GM18526 (cell line): Measurements from ENCODE around the gene DRD4.

Source experiments
- POLR2A ChIP-seq: IDR thresholded peaks from 3 replicates; pipeline ENCODE4 v1.6.1; 2011; ENCODE audit not compliant: insufficient read length; ENCODE audit errors: extremely low read depth

Gene DRD4

DNA sequence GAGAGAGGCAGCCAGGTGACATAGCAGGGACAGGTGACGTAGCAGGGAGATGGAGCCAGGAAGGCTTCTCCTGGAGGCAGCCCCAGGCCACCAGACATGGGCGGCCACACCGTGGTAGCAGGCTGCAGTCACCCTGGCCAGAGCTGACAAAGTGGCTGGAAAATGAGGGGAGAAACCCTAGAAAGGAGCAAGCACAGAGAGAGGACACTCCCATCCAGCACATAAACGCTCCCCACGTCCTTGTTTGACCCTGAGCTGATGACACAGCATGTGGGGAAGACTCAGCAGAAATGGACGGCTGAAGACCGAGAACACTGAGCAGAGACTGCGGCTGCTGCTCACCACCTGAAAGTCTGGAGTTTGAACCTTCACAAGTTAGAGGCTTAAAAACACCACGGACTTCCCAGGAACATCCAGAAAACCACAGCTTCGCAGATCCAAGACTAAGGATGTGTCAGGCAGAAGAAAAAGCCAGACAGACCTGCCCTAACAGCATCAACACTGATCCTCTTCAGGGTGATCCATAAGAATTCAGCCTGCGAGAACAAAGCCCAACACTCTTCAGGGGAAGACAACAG, 28.7 kb downstream of the DRD4 start:
- no peak for TF ChIP-seq POLR2A

DNA sequence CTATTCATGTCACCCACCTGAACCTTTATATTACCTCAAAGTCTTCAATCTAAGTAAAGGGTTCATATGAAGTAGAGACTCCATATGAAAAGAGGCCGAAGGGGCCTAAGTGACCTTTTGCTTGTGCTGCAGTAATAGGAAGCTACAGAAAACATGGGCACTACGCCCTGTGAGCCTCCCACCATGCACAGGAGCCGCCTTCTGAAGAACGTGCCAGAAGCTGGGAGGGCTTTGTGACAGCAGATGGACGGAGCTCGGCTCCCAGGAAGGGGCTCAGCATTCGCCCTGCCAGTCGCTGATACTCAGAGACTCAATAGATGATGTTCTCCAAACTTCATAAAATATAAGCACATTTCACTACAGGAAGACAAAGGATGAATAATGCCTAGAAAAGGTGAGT, 36.8 kb downstream of the DRD4 start:
- TF ChIP-seq POLR2A = no peak

DNA sequence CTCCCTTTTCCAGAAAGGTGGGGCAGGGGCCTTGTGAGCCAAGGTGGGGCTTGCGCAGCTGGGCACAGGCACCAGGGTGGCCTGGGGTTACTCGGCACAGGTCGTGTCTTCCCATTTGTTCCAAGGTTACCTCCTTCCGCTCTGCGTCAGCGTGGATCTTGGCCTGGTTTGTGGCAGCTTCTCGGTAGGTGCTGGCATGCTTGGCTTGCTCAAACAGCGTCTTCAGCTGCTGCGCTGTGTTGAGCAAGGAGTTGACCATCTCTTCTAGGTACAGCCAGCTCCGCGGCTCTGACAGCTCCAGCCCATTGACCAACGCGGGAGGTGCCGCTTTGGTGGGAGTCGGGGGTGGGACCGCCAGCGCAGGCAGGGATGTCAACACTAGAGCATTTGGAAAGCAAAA, 37.3 kb downstream of the DRD4 start:
- no peak for TF ChIP-seq POLR2A

DNA sequence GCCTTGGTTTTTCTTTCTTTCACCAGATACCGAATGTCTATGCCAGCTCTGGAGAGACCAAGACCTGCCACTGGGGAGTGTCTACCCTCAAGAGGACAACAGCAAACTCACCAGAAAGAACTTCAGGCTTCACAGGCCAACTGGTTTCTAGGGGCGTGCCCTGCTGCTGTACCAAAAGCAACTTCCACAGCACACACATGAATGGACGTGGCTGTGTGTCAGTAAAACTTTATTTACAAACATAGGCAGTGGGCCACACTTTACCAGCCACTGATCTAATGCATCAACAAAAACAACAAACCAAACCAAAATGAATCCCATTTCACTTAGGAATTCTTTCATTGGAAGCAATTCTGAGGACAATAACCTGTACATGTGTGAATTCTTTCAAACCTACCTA, 41.2 kb downstream of the DRD4 start:
- no peak for TF ChIP-seq POLR2A

DNA sequence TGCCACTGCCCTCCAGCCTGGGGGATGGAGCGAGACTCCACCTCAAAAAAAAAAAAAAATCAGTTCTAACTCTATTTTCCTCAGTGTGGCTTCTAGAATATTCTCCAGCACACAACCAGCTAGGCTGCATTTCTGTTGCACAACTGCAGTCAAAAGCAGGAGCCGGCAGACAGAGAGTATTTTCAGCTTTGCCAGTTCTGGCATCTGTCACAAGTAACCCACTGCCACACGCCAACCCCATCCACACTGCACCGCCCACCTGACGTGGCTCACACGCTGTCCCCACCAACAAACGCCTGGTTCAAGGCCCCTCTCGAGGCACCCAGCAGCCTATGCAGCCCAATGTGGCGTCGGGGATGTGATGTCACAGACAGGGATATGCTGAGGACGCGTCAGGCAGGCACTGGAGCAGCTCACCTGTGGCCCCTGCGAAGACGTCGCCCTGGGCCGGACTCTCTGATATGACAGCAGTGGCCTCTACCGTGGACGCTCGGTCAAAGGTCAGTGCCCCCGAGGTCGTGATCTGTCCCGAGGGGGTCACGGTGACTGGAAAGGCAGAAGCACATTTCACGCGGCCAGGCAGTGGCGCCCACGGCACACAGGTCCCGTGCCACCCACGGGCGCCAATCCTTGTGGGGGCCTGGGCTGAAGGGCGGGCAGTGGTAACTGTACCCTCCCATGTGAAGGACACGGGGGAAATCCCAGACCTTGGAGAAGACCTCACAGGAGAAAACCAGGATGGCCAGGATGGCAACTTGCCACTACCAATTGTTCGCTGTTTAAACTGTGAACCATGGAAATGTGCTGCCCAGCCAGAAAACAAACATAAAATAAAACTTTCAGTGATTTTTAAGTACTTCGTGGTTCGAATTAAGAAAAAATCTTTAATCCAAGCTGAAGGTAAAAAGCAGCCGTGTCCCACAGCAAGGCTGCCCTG, 42.5 kb downstream of the DRD4 start:
- TF ChIP-seq POLR2A = no peak

DNA sequence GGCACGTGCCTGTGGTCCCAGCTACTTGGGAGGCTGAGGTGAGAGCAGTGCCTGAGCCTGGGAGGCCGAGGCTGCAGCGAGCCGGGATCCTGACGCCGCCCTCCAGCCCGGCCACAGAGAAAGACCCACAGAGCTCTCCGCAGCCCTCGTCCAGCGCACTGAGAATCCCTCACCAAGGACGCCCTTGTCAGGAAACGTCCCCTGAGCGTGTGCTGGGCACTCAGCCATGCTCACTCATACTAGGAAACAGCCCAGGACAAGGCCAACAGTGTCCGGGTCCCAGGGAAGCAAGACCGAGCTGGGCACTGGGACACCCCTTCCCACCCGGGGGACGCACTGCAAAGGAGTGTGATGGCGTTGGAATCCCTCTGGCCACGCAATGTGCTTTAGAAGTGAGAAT, 43.4 kb downstream of the DRD4 start:
- no peak for TF ChIP-seq POLR2A

DNA sequence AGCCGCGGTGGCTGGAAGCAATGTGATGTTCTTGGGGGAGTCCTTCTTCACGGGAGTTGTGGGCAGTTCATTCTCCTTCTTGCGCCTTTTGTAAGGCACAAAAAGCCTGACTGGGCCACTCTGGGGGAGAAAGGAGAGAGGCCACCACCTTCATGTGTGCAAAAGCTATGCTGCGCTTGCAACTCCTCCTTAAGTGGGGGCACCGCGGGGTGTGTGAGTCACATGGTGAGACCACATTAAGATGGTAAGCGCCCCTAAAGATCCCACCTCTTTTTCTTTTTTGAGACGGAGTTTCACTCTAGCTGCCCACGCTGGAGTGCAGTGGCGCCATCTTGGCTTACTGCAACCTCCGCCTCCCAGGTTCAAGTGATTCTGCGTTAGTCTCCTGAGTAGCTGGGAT, 43.9 kb downstream of the DRD4 start:
- no peak for TF ChIP-seq POLR2A

DNA sequence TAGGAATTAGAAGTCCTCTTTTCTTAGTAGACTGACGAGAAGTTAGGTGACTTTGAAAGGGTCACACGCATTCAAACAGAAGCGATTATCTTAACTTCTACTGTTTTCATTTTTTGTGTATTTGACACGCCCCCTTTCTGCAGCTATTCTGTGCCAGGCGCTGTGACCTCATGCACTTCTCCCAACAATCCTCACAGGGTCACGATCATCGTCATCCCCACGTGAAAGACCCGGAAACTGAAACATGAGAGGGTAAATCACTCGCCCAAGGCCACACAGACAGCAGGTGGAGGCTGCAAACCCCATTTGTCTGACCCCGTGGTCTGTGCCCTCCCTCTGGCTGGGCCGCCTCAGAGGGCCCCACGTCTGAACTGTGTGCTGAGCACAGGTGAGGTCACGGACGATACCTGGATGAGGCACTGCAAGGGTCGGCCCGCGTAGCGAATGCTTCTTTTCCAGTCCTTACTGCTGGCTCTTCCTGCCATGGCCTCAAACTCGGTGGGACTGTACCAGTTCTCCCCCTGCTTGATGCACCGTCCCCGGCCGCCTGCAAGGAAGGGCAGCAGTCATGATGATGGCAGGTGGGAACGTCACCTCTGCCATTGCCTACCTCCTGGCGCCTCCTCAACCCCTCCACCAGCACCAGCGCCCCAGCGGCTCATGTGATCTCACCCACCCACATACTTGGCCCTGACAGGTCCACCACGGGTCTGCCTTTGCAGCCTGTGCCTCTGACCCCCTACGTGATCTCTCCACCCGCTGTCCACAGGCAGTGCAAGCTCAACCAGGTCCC, 49.6 kb downstream of the DRD4 start:
- TF ChIP-seq POLR2A = no peak

DNA sequence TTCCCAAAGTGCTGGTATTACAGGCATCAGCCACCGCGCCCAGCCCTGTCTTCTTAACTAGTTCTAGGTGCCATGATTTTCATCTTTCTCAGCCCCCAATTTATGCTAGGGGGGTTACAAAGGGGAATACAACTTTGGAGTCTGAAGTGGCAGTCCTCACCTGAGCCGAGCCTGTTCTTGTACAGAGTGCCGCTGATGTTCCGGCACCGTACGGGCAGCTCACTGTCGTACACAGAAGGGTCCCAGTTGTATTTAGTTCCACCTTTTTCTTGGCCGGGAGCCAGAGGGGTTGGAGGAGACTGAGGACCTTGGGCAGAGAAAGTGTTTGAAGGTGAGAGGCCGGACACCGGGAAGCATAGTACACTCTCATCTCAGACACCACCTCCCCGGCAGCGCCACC, 50.7 kb downstream of the DRD4 start:
- TF ChIP-seq POLR2A = no peak

DNA sequence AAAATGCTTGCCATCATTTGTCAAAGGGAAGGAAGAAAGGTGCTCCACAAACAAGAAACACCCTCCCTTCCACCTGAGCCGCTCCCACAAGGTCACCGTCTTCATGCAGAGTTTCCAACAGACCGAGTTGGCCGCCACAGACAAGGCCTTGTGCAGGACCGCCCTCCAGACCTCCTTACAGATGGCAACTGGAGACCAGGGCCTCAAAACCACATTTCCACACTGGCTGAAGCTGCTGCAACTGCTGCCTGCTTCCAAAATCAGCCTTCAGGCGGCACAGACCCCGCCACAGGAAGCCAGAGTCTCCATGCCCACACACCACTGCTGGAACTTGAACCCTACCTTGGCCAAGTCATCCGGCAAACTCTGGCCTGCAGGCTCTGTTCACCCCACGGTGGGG, 51.6 kb downstream of the DRD4 start:
- TF ChIP-seq POLR2A = no peak

DNA sequence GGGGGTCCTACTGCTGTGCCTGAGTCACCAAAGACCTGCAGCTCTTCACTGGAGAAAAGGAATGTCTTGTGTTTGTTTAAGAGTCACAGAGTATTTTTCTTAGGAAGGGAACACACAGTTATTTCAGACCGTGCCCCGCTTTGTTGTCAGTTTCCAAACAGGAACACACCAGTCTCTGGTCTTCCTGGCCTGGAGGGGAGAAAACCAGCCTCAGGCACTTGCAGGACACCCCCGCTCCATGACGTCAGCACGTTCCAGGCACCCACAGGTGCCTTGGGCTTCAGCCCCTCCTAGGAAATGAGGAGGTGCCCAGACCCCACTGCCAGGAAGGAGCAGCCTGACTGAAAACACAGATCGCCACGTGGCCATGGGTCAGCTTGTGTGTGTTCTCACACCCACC, 52.6 kb downstream of the DRD4 start:
- TF ChIP-seq POLR2A = no peak
